ENCODE measurements around the gene MLLT10.

MLLT10 gene

GRCh38 chr10:21517134-21518031, 16.6 kb upstream of the MLLT10 start:
- DNase-seq = no peak

GRCh38 chr10:21518149-21518640, 15.8 kb upstream of the MLLT10 start:
- DNase-seq = no peak

- DNase-seq = no peak
Measured at GRCh38 chr10:21518641-21519396, 15.2 kb upstream of the MLLT10 start.

DNA sequence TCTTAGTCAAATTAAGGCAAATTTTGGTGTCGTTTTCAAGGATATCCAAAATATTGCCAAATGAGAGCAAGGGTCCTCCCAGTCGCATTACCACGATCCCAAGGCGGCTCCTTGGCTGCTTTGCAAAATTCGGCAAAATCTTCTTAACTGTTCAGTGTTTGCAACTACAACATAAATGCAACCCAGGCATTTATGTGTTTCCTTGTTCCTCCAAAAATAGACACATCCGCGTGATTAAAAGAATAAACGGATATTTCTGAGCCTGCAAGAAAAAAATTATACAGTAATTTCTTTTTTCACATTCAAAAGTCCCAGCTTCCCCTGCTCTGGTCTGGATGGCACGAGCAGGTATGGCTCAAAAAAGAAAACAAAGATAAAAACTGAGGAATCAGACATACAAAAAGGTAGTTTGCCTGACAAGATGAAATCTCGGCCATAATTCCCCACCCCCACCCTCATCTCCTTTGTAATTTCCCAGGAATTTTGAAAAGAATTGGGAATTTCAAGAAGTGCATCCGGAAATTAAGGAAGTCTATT, 14.6 kb upstream of the MLLT10 start:
- no peak for DNase-seq

GRCh38 chr10:21519941-21520436, 14.0 kb upstream of the MLLT10 start:
- no peak for DNase-seq

GRCh38 chr10:21520509-21520908, 13.5 kb upstream of the MLLT10 start:
- DNase-seq = no peak

GRCh38 chr10:21520949-21521348, 13.1 kb upstream of the MLLT10 start:
- DNase-seq = no peak

- DNase-seq = no peak
Measured at GRCh38 chr10:21521751-21522533, 12.1 kb upstream of the MLLT10 start.

- no peak for DNase-seq
Measured at GRCh38 chr10:21522631-21523406, 11.2 kb upstream of the MLLT10 start.

- no peak for DNase-seq
Measured at GRCh38 chr10:21523557-21524008, 10.4 kb upstream of the MLLT10 start.

GRCh38 chr10:21524131-21524525, 9.9 kb upstream of the MLLT10 start:
- no peak for DNase-seq

DNA sequence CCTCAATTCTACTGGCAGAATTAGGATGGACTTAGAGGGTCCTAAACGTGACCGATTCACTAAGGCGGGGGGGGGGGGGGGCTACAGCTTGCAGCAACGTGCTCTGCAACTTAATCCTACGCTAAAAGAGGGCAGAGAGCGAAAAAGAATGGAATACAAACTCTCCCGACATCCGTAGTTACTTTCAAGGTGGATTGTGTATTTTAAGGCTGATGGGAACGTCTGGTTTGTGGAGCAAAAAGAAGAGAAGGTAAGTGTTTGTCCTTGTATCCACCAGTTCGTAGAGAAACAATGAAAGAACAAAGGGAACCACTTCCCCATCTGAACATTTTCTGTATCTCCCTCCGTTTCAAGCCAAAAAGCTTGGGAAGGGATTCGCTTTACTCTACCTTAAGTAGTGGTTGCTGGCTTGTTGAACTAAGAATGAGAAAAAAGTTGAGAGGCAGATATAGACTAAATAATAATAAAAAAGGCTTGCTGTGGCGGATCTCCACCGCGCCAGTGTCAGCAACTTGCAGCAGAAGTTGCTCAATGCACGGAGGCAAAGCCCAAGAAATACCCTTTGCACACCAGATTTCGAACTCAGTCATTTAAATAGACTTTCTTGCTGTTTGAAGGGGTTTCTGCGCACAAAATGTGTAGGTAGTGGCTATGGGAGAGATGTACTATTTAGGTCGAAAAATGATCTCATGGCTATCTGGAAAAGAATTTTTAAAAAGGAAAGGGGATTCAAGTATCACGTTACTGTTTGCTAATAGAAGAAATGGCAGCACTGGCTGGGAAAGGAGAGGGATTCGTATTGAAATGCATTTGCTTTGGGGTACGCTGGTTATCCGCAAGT, 9.3 kb upstream of the MLLT10 start:
- DNase-seq = no peak

DNA sequence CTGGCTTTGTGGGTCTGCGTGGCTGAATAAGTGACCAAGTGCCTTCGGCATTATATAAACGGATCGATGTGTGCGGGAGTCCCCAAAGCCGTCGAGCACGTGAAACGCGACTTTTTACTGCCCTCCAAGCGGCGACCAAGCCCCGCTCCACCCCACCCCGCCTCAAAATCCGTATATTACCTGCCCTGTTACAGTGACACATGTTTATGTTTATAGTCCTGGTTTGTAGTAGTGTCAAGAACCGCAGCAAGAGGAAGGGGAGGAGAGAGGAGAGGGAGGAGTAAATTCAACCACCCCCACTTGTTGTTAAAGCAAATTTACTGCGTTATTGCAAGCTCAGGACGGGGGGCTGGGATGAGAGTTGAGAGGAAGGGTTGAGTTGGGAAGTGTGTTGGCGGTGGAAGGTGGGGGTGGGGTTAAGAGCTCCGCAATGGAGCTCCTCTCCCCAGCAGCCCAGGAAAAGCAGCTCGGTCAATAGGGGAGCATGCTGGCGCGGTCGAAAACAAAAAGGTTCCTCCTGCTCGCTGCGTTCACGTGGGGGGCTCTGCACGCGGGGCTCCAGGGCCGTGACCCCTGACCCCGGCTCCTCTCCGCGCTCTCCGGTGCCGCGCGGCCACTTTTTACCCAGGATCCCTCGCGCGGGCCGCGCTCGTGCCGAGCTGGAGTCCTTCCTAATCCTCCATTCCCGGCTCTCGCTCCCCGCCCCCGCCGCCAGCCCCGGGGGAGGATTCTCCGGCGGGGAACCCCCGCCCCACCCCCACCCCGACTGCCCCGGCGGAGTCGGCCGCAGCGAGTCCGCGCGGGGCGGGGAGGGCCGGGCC, 8.5 kb upstream of the MLLT10 start, which contains the start of gene SKIDA1:
TSS of gene SKIDA1 (minus strand) at position 316 of the 821 bp plus-strand sequence. CDS start 7,860 bp downstream, outside the sequence.
- no peak for DNase-seq

DNA sequence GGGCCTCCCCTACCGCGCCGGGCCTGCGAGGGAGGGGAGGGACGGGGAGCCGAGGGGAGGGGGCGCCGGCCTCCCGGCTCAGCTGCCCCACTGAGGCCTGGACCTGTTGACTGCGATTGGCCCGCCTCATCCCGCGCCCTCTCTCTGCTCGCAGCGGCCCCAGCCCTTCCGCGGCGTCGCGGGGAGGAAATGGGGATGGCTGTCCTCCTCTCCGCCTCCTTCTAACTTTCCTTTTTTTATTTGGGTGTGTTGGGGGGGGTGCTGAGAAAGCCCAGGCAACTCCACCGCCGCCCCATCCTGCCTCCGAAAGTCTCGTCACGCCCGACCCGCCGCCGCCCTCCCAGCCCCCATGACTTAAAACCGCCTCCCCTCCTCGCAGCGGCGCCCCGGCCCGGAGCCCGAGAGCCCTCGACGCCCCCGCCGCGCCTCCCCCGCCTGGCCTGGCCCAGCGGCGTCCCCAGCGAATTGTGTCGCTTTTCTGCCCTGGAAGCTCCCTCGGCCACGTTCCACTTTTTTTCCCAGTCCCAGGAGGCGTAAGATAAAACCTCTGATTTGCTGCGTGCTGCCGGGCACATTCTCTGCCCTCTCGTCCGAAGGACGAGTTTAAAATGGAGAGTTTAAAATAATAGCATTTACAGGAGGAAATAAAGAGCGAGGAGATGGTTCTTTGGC, 7.7 kb upstream of the MLLT10 start:
- DNase-seq = no peak

GRCh38 chr10:21526860-21527597, 7.0 kb upstream of the MLLT10 start:
- no peak for DNase-seq

DNA sequence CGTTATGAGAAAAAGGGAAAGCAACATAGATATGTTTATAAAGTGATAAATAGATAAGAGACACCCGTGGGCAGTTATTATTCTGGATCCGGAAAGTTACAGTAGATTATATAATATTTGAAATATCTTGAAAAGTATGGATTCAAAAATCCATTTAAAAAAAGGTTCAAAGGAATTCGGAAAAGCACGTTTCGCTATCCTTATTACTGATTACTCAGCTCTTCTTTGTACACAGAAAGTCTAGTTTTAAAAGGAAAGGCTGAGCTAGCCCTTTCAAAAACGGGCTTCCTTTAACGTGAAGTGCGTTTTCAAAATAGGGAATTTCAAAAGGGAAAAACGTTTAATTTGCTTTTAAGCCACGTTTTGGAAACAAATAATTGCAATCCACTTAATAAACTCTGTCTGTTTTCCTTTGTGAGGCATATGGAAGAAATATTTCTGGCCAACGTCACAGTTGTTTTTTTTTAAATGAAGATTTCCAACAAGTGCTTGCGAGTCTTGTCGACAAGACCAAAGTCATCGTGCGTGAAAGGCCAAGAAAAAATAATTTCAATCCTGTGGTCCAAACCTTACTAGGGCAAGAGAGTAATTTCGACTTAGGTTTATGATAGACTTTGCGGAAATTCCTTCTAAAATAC, 6.3 kb upstream of the MLLT10 start:
- DNase-seq = no peak

DNA sequence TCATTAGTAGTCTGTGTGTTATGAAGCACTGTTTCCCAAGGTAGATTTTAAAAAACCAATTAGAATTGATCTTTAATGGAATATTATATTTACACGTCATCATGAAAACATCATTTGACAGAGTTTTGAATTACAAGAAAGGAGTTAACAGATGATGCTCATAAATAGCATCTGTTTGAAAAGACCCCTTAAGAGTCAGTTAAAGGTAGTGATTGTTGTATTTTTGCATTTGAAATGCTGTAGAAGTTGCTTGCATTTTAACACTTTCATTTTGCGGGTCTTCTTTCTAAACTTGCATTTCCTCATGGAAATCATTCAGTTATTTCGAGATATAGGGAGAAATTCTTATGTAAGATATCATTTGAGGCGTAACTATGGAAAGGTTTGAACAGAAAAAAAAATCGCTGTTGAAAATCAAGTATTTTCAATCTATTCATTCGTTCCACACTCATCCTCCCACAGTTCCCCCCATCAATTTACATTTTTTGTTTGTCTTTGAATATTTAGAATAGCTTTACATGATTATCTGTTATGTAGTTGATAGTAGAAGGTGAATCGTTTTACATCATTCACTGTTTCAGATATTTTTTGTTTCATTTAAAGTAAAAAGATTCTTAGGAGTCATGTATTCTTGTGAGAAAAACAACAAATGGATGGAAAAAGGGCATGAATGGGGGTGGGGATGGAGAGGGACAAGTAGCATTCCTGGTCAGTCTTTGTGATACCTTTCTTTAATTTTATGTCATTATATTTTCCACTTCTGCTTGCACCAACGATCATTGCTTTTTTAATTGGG, 5.6 kb upstream of the MLLT10 start:
- DNase-seq = no peak

Data from cerebellar nuclear complex (tissue), 1 donor.